Activated CD4-positive, alpha-beta T cell treated with anti-CD3 and anti-CD28 coated beads for 24 hours (primary cell): Measurements from ENCODE around the gene CACNA1A.
"Not testable (repeated sequence)": the region's sequence is repeated elsewhere in the genome, so short reads cannot be mapped to it uniquely, and the experiment has no call there.

Source experiments
- DNase-seq, 2 donors: peaks; one replicate each; pipeline ENCODE4 v3.0.0-alpha.2; 2020; ENCODE audit warnings: low read depth in 2 of 2

CACNA1A gene

DNA sequence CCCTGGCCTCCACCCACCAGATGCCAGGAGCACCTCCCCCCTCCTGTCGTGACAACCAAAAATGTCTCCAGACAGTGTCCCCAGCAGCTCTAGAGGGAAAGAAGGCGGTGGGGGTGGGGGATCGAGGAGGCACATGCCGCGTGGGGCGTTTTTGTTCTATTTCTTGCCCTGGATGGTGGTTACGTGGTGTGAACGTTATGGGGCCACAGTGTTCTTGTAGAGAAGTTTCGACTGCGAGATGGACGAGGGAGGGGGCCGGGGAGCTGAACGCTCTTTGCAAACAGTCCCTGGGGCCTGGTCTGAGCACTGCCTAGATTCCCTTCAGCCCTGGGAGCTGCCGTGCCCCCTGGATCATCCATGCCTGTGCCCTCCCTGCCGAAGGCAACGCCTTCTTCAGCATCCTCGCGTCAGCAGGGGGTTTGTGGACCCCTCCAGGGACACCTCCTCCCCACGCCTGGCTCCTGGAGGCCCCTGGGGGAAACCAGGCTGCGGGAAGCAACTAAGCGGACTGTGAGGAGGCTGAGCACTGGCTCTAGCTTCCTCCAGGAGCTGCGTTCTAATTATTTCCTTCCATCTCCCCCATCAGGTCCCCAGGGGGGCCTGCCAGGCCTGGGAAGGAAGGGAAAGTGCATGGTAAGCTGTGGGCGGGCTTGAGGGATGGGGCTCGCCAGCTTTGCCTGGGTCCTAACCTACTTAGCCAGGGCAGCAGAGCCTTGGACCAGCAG lies 224.6 kb downstream of the CACNA1A start:
- no peak for DNase-seq

GRCh38 chr19:13277104-13277809 lies 229.0 kb downstream of the CACNA1A start:
- peak; percentile 33 to 66 for DNase-seq

GRCh38 chr19:13275016-13275722 lies 231.1 kb downstream of the CACNA1A start:
- DNase-seq = no peak

DNA sequence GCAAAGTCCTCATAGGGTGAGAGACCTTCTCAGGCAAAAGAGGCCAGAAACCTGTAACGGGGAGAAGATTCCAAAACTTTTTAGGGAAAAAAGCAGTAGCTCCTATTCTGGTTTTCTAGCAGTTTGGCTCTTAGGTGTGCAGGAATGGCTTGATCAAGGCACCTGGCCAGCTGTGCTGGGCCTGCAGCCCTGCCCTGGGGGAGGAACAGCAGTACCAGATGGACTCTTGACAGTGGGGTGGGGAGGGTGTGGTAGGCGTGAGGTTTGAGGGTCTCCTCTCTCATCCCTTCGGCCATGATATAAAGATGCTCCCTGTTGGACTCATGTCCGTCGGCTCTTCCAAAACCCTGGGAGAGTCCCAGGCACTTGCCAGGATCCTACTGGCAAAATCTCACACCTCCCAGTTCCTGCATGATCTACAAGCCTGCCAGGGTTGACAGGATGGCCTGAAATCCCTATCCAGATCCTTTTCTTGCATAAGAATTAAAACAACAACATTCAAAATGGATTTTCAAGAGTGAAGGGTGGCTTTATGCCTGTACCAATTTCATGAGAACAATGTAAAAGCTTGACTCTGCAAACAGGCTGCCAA lies 235.7 kb downstream of the CACNA1A start:
- DNase-seq = no peak

DNA sequence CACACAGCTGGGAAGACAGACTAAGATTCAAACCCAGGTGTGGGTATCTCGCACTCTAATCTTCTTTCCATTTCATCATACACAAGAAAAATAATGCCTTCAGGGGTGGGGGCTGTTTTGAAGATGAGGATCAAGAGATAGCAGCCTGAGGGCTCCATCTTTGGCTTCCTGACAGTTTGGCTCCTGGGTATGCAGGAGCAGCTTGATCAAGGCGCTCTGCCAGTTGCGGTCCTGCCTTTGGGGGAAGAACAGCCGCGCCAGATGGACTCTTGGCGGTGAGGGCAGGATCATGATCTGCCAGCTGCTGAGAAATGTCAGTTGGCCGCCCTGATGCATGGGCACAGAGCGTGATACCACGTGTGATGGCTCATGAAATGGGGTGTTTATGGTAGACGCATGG lies 236.9 kb downstream of the CACNA1A start:
- no peak for DNase-seq

- no peak for DNase-seq
Observed at GRCh38 chr19:13267889-13268288, 238.4 kb downstream of the CACNA1A start.

GRCh38 chr19:13267131-13267530 lies 239.1 kb downstream of the CACNA1A start:
- DNase-seq = no peak

DNA sequence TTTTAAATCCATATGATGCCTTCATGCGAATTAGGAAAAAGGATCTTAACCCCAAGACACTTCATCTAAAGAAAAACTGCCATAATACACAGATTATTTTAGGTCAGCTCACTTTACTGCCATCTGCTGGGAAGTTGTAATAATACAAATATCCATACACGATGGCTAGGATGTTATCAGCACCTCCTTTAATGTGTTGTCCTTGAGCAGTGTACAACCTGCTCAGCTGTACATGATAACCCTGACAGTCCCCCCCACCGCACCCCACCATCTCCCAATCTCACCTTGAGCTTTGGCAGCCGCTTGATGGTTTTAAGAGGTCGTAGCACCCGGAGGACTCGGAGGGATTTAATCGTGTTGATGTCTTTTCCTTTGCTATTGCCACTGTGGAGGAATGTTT lies 243.8 kb downstream of the CACNA1A start:
- DNase-seq = no peak

DNA sequence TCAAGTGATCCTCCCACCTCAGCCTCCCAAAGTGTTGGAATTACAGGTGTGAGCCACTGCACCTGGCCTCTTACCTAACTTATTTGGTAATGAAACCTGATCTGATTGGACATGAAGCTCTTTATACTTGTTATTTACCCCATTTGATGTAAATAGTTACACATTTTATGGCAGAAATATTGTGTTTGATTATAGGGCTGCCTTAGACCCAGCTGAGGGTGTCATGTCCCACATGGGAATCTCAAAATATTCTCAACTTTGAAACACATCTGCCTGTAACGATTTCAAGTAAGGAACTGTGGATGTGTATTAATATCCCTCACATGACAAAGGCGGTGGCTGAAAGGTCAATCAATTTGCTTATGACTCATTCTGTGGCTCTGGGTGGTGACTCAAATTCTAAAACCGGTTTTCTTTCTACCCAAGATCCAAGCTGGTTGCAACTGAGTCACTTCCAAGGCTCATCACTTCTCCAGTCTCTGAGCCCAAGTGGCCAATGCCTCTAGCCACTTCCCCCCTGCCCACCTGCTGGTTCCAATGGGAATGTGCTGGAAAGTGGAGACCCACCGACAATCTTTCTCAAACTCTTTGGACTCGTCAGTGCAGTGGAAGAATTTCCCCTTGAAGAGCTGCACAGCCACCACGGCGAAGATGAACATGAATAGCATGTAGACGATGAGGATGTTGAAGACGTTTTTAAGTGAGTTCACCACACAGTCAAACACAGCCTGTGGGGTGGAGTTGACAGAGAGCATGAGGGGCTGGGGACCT lies 245.2 kb downstream of the CACNA1A start:
- no peak for DNase-seq

- DNase-seq = no peak
Observed at GRCh38 chr19:13256918-13257317, 249.4 kb downstream of the CACNA1A start.

- not testable (repeated sequence) for DNase-seq
Observed at GRCh38 chr19:13256398-13256797, 249.9 kb downstream of the CACNA1A start.

DNA sequence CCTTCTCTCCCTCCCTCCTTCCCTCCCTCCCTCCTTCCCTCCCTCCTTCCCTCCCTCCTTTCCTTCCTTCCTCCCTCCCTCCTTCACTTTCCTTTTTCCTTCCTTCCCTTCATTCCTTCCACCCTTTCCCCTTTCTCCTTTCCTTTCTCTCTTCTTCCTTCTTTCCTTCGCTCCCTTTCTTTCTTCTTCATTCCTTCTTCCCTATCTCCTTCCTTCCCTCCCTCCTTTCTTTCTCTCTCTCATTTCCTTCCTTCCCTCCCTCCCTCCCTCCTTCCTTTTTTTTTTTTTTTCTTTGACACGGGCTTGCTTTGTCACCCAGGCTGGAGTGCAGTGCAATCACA lies 250.6 kb downstream of the CACNA1A start:
- DNase-seq = no peak

DNA sequence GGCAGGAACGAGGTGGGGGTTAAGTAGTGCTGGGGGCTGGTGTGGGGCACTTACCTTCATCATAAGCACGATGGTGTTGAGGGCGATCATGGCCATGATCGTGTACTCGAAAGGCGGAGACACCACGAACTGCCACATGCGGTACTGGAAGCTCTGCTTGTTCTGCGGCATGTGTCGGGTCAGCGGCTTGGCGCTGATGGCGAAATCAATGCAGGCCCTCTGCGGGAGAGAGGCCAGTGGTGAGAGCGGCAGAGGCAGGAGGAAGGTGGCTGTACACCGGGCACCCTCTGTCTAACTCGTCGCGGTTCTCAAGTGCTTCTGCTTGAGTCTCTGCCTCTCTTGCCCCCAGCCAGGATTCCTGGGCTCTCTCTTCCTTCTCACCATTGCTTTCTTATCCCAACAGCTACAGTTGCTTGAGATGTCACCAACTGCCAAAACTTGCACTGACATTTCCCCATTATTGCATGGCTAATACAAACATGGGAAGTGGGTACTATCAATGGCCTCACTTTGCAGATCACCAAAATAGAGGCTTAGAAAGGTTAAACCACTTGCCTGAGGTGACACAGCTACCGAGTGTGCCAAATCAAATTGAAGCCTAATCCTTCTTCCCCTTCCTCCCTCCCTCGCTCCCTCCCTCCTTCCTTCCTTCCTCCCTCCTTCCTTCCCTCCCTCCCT lies 251.1 kb downstream of the CACNA1A start:
- DNase-seq = no peak

DNA sequence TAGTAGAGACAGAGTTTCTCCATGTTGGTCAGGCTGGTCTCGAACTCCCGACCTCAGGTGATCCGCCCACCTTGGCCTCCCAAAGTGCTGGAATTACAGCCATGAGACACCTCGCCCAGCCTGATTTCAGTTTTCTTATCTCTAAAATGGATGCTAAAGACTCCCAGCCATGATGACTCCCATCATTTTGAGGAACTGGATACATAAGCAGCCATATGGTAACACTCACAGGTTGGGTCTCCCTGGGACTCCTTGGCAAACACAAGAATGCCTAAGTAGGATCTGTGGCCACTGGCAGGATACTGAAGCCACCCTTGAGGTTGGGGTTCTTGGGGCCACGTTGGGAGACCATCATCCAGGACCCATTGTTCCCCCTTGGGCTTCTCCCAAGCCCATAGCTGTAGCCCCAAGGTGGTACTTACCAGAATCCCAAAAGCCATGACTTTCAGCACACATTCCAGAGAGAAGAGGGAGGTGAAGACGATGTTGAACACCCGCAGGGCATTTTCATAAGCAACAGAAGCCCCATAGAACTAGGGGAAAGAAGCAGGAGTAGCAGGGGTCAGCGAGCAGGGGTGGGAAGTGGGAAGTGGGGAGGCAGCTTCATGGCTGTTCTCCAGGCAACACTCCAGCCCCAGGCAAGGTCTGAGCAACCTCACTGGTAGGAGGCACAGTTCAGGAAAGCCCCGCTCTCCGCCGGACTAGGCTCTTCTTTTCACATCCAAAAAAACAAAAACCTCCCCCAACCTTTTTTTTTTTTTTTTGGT lies 253.5 kb downstream of the CACNA1A start:
- DNase-seq = no peak

- no peak for DNase-seq
Observed at GRCh38 chr19:13244920-13245319, 261.4 kb downstream of the CACNA1A start.

DNA sequence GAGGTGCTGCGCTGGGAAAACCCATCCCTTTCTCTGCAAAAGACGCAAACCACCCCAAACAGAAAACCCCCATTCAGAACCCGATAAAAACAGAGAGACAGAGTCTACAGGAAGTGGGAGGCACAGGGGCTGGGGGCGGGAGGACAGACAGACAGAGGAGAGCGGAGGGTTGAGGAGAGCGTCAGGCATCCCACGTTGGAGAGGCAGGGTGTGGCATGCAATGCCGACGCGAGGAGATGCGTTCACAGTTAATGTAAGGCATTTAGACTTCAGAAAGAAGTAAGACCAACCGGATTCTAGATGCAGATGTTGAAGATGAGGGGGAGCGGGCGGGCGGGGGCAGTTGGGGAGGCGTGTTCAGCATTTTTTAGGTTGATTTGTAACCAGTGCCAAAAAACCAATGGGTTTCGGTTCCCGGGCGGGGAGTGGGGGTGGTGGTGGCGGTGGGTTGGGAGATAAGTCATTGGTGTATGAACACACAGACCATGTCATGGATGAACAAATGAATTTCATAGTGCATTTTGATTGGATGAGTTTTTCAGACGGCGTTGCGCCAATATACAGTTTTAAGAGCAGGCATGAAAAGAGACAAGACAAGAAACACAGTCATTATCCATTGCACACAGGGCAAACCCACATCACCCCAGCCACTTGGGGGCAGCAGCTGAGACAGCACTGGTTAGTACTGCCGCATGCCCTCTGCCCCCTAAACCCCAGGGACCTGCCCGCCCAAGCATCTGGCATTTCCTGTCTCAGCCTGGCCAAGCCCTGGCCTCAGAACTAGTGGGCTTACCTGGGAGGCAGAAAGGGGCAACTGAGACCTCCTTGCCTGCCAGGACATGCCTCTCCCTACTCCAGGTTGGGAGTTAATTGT lies 264.8 kb downstream of the CACNA1A start:
- DNase-seq = no peak

DNA sequence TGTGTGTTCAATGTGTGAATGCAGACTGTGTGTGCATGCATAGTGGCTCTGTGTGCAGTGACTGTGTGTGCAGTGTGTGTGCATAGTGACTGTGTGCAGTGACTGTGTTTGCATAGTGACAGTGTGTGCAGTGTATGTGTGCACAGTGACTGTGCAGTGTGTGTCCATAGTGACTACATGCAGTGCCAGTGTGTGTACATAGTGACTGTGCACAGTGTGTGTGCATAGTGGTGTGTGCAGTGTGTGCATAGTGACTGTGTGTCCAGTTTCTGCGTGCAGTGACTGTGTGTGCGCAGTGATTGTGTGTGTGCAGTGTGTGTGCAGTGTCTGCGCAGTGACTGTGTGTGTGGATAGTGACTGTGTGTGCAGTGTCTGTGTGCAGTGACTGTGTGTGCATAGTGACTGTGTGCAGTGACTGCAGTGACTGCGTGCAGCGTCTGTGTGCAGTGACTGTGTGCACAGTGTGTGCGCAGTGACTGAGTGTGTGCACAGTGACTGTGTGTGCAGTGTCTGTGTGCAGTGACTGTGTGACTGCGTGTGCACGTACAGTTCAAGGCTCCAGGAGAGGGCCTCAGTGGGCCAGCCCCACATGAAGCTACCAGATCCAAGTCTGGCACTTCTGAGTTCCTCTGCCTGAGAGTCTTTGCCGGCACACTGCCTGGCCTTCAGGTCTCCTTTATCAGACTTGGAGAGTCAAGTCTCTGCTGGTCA lies 265.8 kb downstream of the CACNA1A start:
- no peak for DNase-seq

- DNase-seq = no peak
Observed at GRCh38 chr19:13238891-13239534, 267.3 kb downstream of the CACNA1A start.
